Astrocyte (in vitro differentiated cells and primary cell): ENCODE measurements around the gene POU6F2.

Experiments
- CTCF ChIP-seq: IDR thresholded peaks from 2 replicates; pipeline ENCODE4 v1.5.1; 2011; ENCODE audit warnings: low read depth, mild to moderate bottlenecking, inconsistent platforms, low read length, moderate library complexity; ENCODE audit not compliant: insufficient read depth
- EZH2 ChIP-seq: IDR thresholded peaks from 2 replicates; pipeline ENCODE4 v1.6.1; 2012; ENCODE audit warnings: mild to moderate bottlenecking, low read length, inconsistent platforms; ENCODE audit not compliant: insufficient read depth

- TF ChIP-seq EZH2 = no peak
- no peak for TF ChIP-seq CTCF
Observed at GRCh38 chr7:39145283-39145682, 167.6 kb downstream of the POU6F2 start.
